ENCODE data around the gene SUGCT.

DNA sequence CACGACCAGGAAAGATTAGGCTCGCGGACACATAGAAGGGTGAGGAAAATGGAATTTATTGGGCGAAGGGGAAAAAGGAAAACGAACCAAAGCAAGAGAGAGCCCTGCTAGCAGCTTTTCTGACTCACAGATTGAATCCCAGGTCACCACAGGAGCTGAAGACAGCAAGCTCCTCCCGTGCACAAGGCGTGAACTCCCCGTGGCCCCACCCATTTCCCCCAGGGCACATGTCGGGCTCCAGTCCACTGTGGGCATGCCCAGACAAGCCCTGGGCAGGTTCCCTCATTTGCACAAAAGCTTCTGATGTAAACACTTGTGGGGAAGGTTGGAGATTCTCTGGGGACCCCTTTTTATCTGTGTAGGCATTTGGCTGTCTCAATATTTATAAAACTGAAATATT is 582.4 kb downstream of the SUGCT start:
- TF ChIP-seq POLR2A (IDR thresholded peaks at IDR 0.05) (peak in 1 of 2 donors; percentile 80), CTCF (IDR thresholded peaks at IDR 0.05) (no peak)
